ENCODE data around the gene FGF8.

The FGF8 gene

GRCh38 chr10:101758858-101759257 lies 17.1 kb downstream of the FGF8 start:
- no peak for TF ChIP-seq CTCF (IDR thresholded peaks at IDR 0.05; ENCODE audit: extremely low read depth, insufficient read depth, missing control alignments)
- DNase-seq (ENCODE audit: low spot score), result no peak
- in situ Hi-C loops (cut with MboI; ENCODE audit: low pct_unique_long_range_greater_than_20kb, low sequenced_read_pairs, unreplicated experiment), result no loop called here

- in situ Hi-C loops (cut with MboI; ENCODE audit: low pct_unique_long_range_greater_than_20kb, low sequenced_read_pairs, unreplicated experiment), result no loop called here
- no peak for DNase-seq (ENCODE audit: low spot score)
- no peak for TF ChIP-seq CTCF (IDR thresholded peaks at IDR 0.05; ENCODE audit: extremely low read depth, insufficient read depth, missing control alignments)
Observed at GRCh38 chr10:101752241-101752640, 23.7 kb downstream of the FGF8 start.

- no peak for DNase-seq (ENCODE audit: low spot score)
- in situ Hi-C loops (cut with MboI; ENCODE audit: low pct_unique_long_range_greater_than_20kb, low sequenced_read_pairs, unreplicated experiment), result no loop called here
- no peak for TF ChIP-seq CTCF (IDR thresholded peaks at IDR 0.05; ENCODE audit: extremely low read depth, insufficient read depth, missing control alignments)
Observed at GRCh38 chr10:101749047-101750016, 26.6 kb downstream of the FGF8 start.

- no peak for DNase-seq (ENCODE audit: low spot score)
- in situ Hi-C loops (cut with MboI; ENCODE audit: low pct_unique_long_range_greater_than_20kb, low sequenced_read_pairs, unreplicated experiment), result no loop called here
- TF ChIP-seq CTCF (IDR thresholded peaks at IDR 0.05; ENCODE audit: extremely low read depth, insufficient read depth, missing control alignments), result no peak
Observed at GRCh38 chr10:101748496-101748895, 27.4 kb downstream of the FGF8 start.

GRCh38 chr10:101745074-101745696 lies 30.7 kb downstream of the FGF8 start:
- DNase-seq (ENCODE audit: low spot score), result no peak
- in situ Hi-C loops (cut with MboI; ENCODE audit: low pct_unique_long_range_greater_than_20kb, low sequenced_read_pairs, unreplicated experiment), result no loop called here
- no peak for TF ChIP-seq CTCF (IDR thresholded peaks at IDR 0.05; ENCODE audit: extremely low read depth, insufficient read depth, missing control alignments)

GRCh38 chr10:101744267-101744666 lies 31.6 kb downstream of the FGF8 start:
- TF ChIP-seq CTCF (IDR thresholded peaks at IDR 0.05; ENCODE audit: extremely low read depth, insufficient read depth, missing control alignments), result no peak

More at GRCh38 chr10:101744267-101744666, 31.6 kb downstream of the FGF8 start:
- in situ Hi-C loops (cut with MboI; ENCODE audit: low pct_unique_long_range_greater_than_20kb, low sequenced_read_pairs, unreplicated experiment), result no loop called here
- no peak for DNase-seq (ENCODE audit: low spot score)
